Endothelial cell of umbilical vein (primary cell): Measurements from ENCODE around the gene CPED1.

ENCODE experiments used
- POLR2AphosphoS5 ChIP-seq: IDR thresholded peaks from 2 replicates; pipeline ENCODE4 v1.6.1; 2012; ENCODE audit warnings: low read depth, mild to moderate bottlenecking, control low read depth, low read length, moderate library complexity; ENCODE audit not compliant: insufficient read depth
- TF ChIP-seq, protein P1 (sequence below): IDR thresholded peaks from 2 replicates; pipeline ENCODE4 v1.6.1; 2011; ENCODE audit not compliant: insufficient read depth, insufficient read length

- no peak for TF ChIP-seq POLR2AphosphoS5
- TF ChIP-seq, protein P1, sequence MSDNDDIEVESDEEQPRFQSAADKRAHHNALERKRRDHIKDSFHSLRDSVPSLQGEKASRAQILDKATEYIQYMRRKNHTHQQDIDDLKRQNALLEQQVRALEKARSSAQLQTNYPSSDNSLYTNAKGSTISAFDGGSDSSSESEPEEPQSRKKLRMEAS, result no peak
These were observed 285.1 kb downstream of the CPED1 start for GRCh38 chr7:121273467-121274167.
